Middle frontal gyrus (tissue), 1 donor: ENCODE results near the gene PRSS53.
"Not testable (repeated sequence)": the region's sequence is repeated elsewhere in the genome, so short reads cannot be mapped to it uniquely, and the experiment has no call there.

ENCODE experiments used
- DNase-seq: peaks from one replicate; pipeline ENCODE4 v3.0.0-alpha.2; 2015; ENCODE audit warnings: low spot score; ENCODE audit errors: extremely low spot score

The PRSS53 gene

DNA sequence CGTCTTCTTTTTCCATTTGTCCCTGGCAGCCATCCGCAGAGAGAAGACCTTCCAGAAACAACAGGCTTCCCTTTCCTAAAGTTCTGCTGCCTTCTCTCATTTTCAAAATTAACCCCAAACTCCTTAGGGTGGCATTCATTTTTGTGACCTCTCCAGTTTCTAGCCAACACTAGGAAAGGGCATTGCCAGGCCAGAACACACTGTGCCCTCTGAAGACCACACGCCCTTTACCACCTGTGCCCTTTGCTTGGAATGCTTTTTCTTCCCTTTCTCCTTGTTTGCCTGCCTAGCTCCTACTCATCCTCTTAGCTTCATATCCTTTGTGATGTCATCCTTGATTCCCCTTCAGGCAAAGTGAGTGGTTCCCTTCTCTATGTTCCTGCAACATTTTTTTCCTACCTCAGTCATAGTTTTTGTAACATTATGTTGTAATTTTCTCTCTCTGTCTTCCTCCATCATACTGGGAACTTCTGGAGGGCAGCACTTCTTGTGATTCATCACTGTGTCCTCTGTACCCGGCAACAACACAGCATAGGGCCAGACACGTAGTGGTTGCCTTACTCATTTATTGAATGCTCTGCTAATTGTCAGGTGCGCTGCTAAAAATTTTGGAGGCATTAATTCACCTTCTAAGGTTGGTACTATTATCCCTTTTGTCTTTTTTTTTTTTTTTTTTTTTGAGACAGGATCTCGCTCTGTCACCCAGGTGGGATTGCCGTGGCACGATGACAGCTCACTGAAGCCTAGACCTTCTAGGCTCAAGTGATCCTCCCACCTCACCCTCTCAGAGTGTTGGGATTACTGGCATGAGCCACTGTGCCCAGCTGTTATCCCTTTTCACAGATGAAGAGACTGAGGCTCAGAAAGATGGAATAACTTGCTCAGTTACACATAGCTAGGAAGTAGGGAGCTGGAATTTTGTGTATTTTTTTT is 29.7 kb upstream of the PRSS53 start:
- DNase-seq, result no peak

DNA sequence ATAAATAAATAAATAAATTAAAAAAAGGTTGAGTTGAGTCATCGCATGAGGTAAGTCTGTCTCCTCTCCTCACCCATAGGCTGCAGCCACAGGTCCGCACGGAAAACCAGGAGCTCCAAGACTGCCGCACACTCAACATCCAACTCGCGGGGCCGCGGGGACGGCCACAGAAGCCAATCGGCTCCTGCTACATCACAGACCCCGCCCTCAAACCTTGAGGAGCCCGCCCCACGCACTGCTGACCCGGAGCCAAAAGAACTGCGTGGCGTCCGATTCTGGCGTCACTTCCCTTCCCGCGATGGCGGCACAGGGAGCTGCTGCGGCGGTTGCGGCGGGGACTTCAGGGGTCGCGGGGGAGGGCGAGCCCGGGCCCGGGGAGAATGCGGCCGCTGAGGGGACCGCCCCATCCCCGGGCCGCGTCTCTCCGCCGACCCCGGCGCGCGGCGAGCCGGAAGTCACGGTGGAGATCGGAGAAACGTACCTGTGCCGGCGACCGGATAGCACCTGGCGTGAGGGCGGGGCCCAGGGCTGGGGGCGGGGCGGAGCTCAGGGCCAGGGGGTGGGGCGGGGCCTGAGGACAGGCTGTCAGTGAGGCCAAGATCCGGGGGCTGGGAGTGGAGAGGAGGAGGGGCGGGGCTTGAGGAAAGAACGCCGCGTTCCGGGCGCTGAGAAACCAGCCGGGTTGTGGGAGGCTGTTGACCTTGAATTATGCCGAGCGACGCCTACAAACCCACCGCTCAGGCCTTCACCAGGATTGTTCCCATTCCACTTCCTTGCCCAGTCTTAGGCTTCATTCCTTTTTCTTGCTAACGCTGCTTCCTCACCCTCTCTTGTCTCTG is 28.9 kb upstream of the PRSS53 start, which contains the start of gene KAT8:
Gene KAT8, plus strand, starts transcription at position 281 of the 839 bp plus-strand sequence. Its CDS starts 18 bp downstream, at position 299.
- peak; percentile 97 for DNase-seq

DNA sequence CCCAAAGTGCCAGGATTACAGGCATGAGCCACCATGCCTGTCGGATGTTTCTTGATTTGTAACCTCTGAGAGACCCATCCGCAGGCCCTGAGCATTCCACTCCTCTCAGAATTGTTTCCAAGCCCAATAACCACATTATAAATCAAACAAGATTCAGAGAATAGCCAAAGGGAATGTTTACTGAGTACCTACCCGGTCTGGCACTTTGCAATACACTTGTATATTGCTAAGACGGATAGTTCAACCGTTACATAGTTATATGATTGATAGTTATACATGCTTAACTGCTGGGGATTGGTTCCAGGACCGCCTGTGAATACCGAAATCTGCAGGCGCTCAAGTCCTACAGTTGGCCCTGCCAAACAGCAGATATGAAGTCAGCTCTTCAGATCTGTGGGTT is 25.7 kb upstream of the PRSS53 start:
- DNase-seq, result no peak

DNA sequence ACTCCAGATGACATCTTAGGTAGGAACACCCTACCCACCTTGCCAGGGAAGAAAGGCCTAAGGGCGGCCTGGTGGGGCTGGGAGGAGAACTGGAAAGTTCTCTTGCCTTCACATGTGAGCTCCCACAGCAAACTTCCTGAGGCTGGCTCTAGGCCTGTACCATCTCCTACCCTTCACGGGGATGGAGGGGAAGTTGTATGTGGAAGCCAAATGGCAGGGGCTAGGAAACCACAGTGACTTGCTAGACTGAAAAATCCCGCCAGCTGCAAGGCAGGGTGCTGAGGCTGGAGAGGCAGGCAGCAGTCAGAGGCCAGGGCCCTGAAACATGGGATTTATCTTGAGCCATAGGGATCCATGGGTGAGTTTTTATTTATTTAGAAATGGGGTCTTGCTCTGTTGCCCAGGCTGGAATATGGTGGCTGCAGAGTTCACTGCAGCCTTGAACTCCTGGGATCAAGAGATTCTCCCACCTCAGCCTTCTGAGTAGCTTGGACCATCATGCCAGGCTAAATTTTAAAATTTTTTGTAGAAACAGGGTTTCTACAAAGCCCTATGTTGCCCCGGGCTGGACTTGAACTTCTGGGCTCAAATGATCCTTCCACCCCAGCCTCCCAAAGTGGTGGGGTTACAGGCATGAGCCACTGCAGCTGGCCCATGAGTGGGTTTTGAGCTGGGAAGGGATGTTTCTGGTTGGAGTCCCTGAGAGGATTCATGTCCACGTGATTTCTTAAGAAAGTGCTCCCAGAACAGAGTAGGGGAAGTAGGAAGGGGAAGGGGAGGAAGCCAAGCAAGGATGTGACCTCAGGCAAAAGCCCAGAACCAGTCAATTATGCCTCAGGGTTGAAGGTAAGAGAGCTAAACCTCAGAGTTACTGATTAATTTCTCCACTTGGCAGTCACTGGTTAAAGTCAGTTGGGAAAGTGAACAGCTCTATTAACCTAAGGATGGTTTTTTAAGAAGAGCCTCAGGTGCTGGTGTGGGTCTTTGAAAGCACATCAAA is 24.7 kb upstream of the PRSS53 start:
- DNase-seq, result no peak

DNA sequence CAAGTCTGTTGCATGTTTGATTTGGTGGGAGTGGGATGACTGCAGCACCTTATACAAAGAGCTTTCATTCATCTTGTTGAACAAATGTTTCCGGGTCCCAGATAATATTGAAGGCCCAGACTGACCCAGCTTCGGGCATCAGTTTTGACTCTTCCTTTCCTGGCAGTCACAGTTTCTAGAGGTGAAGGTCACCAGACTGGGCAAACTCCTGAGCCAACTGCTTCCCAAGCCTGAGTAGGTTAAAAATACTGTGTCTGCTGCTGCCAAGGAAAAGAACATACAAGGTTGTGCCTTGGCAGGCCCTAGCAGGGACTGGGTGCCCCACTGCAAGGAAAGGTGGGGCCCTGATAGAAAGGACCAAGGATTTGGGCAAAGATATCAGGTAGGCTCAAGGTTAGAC is 24.0 kb upstream of the PRSS53 start:
- DNase-seq, result no peak

DNA sequence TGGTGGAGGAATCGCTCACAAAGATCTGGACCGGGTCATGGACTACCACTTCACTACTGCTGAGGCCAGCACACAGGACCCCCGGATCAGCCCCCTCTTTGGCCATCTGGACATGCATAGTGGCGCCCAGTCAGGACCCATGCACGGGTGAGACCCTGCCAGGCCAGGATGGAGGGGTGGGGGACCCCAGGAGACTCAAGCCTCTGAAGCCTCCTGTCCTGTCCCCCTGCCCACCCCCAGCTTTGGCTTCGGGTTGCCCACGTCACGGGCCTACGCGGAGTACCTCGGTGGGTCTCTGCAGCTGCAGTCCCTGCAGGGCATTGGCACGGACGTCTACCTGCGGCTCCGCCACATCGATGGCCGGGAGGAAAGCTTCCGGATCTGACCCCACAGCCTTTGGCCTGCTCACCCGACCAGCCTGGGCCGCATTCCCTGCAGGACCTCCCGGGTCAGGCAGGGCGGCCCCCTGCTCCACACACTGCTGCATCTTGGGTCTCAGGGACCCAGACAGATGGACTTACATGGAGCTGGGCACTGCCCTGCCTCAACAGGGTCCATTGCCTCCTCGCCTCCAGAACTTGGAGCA is 23.2 kb upstream of the PRSS53 start:
- DNase-seq, result no peak

DNA sequence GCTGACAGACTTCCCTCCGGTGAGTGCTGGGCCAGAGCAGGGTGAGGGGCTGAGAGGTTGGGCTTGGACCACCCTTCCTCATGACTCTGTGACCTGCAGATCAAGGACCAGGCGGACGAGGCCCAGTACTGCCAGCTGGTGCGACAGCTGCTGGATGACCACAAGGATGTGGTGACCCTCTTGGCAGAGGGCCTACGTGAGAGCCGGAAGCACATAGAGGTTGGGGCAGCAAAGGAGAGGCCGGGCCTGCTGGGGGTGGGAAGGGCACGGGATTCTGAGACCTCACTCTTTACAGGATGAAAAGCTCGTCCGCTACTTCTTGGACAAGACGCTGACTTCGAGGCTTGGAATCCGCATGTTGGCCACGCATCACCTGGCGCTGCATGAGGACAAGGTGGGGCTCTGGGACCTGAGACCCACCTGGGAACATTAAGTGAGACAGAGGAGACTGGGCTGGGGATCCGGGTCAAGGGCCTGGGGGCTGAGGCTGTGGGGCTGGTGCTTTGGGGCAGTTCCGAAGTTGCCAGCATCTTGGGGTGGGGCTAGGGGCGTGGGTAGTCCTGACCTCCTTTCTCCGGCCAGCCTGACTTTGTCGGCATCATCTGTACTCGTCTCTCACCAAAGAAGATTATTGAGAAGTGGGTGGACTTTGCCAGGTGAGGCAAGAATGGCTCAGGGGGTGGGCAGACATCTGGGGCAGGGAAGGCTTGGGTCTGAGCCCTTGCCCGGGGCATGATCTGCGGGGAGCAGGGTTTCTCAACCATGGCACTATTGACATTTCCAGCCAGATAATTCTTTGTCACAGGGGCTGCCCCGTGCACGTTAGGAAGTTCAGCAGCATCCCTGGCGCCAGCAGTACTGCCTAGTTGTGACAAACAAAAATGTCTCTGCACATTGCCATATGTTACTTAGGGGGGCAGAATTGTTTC is 21.6 kb upstream of the PRSS53 start:
- no peak for DNase-seq

DNA sequence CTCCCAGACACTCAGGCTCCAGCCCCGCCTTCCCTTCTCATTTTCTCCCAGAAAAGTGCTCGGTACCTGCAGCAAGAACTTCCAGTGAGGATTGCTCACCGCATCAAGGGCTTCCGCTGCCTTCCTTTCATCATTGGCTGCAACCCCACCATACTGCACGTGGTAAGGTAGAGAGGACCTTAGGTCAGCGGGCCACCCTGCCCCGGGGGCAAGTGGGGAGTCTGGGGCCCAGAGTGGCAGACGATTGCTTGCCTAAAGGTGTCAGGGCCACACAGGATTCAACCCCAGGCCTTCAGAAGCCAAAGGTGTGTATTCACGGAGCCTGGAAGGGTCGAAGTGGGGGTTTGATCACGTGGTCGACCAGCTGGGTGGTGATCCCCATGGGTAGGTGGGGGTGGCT is 20.9 kb upstream of the PRSS53 start:
- no peak for DNase-seq

DNA sequence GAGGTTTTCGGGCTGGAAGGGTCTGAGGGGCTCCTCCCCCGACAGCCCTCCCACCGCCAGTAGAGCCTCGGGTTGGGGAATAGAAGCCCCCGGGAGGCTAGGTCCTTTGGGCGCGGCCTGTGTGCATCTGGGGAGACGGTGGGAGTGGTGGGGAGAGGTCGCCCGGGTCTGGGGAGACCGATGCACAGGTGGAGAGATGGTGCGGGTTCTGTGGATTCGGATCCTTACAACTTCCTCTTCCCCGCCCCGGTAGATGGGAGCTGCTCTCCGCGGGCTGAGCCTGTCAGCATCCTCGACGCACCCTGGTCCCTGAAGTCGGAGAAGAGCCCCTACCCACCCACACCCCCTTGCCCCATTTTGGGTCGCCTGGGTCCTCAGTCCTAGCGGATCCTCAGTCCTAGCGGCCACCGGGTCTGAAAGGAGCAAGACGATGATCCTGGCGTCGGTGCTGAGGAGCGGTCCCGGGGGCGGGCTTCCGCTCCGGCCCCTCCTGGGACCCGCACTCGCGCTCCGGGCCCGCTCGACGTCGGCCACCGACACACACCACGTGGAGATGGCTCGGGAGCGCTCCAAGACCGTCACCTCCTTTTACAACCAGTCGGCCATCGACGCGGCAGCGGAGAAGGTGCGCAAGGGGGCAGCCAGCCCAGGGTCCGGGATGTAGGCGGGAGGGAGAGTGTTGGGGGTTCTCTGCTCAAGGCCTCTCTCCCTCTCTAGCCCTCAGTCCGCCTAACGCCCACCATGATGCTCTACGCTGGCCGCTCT is 20.2 kb upstream of the PRSS53 start:
- no peak for DNase-seq

DNA sequence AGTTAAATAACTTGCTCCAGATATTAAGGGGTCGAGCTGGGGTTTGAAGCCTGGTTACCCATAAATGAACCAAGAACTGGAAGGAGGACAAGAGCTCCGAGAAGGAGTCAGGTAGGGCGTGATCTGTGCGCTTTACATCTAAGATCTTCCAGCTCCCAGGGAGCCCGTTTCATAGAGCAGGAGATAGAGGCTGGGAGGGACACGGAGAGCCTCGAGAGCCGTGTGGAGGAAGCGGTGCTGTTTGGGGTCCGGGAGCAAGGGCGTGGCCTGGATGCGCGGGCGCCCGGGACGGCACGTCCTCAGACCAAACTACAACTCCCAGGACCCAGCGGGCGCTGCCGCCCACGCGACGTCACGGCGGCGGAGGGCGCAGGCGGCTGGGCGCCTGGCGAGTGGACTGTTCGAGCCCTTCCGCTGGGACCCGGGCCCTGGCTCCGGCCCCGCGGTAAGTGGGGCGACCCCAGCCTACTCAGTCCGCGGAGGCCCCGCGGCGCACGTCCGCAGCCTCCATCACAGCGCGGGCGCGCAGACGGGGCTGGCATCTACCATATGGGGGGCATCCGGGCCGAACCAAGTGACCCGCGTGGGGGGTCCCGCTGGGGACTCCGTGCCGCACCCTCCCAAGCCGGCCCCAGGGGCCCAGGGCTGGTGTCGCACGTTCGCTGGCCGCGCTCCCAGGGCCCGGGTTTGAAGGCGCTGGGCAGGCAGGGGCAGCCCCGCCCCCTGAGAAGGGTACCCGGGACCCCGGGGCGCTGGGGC is 19.5 kb upstream of the PRSS53 start, which contains the start of gene BCKDK:
Gene BCKDK, plus strand, starts transcription at position 352 of the 759 bp plus-strand sequence. CDS start 838 bp downstream, outside the sequence.
- peak; percentile 80 for DNase-seq

DNA sequence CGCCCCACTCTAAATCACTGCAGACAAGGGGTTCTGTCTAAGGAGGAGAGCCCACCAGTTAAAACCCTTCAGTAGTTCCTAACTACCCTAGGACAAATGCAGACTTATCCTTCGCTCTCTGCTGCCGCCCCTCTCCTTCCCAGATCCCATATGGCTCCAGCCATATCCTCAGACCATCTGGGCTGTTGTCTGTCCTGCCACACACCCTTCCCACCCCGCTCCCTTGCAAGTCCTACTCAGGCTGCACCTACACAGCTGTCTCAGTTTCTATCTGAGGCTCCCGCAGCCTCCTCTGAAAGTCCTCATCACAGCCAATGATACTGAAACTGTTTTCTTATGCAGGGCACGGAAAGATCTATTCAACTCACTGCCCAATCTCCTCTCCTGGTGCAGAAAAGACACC is 18.7 kb upstream of the PRSS53 start:
- no peak for DNase-seq

DNA sequence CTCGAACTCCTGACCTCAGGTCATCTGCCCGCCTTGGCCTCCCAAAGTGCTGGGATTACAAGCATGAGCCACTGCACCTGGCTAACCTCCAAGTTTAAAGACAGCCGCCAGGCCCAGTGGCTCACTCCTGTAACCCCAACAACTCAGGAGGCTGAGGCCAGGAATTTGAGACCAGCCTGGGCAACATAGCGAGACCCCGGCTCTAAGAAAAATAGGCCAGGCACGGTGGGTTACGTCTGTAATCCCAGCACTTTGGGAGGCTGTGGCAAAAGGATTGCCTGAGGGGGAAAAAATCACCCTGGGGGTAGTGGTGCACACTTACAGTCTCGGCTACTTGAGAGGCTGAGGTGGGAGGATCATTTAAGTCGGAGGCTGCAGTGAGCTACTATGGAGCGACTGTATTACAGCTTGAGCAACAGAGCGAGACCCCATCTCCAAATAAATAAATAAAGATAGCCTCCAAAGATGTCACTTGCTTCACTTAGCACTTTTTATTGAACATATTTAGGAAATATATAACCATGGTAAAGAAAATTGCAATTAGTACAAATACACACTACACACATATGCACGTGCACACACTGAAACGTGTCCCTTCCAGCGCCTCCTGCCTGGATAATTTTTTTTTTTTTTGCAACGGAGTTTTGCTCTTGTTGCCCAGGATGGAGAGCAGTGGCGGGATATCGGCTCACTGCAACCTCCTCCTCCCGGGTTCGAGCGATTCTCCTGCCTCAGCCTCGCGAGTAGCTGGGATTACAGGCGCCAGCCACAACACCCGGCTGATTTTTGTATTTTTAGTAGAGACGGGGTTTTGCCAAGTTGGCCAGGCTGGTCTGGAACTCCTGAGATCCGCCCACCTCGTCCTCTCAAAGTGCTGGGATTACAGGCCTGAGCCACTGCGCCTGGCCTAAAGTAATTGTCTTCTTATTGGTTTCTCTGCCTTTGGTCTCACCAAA is 18.0 kb upstream of the PRSS53 start:
- no peak for DNase-seq

DNA sequence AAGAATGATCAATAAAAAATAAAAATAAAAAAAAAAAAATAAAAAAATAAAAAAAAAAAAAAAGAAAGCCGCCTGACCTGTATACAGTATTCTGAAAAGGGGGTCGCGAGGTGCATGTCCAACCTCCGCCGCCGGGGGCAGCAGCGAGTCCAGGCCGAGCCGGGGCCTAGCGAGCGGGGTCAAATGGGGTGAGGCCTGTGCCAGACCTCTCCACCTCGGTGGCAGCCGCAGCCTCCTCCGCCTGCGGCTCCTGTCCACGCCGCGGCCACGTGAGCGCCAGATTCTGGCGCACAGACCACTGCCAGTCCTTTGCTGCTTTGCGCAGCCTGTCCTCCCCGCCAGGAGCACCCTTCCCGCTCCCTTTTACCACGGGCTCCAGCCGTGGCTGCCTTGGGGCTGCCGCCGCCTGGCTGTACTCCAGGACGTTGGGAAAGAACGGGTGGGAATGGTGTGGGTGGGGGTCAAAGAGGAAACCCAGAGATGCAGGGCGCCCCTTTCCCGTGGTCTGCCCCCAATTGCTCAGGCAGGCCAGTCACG is 17.0 kb upstream of the PRSS53 start:
- no peak for DNase-seq

DNA sequence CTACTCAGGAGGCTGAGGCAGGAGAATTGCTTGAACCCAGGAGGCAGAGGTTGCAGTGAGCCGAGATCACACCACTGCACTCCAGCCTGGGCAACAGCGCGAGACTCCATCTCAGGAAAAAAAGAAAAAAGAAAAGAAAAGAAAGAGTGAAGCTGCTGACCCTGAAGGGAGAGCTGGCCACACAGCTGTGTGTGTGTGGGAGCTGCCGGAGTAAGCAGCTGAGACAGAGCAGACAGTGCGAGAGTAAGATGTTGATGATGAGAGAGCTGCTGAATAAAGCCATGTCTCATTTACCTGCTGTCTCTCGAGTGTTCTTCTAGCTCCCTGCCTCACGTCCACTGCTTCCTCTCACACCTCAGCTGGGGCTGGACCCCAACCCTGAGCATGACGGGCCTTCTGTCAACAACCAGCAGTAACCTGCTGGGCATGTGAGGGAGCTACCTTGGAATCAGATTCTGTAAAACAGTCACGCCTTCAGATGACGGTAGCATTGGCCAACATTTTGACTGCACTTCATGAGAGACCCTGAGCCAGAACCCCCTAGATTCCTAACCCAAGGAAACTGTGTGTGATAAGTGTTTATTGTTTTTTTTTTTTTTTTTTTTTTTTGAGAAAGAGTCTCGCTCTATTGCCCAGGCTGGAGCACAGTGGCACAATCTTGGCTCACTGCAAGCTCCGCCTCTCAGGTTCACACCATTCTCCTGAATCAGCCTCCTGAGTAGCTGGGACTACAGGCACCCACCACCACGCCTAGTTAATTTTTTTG is 12.3 kb upstream of the PRSS53 start:
- not testable (repeated sequence) for DNase-seq

DNA sequence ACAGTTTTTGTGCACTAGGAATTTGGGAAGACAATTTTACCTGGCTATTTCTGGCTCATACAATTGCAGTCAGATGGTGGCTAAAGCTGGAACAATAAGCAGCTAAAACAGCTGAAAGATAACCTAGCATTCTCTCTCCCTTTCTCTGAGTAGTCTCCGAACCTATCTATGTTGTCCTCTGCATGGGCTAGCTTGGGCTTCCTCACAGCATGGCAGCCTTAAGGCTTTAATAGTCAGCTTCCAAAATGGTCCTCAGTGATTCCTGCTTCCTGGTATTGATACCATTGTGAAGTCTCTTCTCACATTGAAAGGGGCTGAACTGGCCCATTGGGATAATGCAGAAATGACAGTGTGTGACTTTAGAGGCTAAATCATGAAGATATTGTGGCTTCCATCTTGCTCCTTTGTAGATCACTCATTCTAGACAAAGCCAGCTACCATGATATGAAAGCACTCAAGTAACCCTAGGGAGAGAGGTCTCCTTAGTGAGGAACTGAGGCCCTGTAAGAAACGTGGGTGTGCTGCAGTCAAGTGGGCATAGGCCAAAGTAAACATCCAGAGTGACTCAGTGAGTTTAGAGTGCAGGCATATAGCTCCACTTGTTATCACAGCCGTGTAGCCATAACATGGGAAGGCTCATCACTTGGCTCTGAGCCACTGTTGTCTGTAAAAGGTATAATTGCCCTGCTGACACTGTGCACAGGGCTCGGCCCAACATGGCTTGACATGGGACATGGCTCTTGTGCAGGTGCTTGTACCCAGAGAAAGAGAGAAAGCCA is 11.3 kb upstream of the PRSS53 start:
- no peak for DNase-seq
